Mammary epithelial cell (primary cell): ENCODE data around the gene CAMK2B.

Source experiments
- CTCF ChIP-seq, 2 donors: IDR thresholded peaks in 1 of 2; conservative IDR thresholded peaks in 1 of 2; 2 replicates each; pipeline ENCODE4 v1.5.1; 2011 to 2012; ENCODE audit warnings: inconsistent platforms in 2 of 2, low read length in 2 of 2, mild to moderate bottlenecking in 2 of 2, control low read depth in 1 of 2, low read depth in 1 of 2; ENCODE audit not compliant: insufficient read depth in 1 of 2; ENCODE audit errors: extremely low read depth in 1 of 2
- EZH2 ChIP-seq: IDR thresholded peaks from 2 replicates; pipeline ENCODE4 v1.6.1; 2012; ENCODE audit warnings: low read length, inconsistent platforms, borderline replicate concordance

GRCh38 chr7:44257213-44257612 lies 68.2 kb downstream of the CAMK2B start:
- no peak for TF ChIP-seq CTCF (conservative IDR thresholded peaks at IDR 0.05 in 1 of 2, IDR thresholded peaks at IDR 0.05 in 1 of 2; ENCODE audit: extremely low read depth in 1 of 2, insufficient read depth in 1 of 2, low read depth in 1 of 2, low read length in 2 of 2)
- TF ChIP-seq EZH2, result no peak
